NCI-H128 (cell line): ENCODE measurements around the gene PRKN.

Experiments used
- DNase-seq: peaks from one replicate; lab custom pipeline; 2025; ENCODE audit not compliant: unreplicated experiment; lab: John Stamatoyannopoulos, UW

Gene PRKN

DNA sequence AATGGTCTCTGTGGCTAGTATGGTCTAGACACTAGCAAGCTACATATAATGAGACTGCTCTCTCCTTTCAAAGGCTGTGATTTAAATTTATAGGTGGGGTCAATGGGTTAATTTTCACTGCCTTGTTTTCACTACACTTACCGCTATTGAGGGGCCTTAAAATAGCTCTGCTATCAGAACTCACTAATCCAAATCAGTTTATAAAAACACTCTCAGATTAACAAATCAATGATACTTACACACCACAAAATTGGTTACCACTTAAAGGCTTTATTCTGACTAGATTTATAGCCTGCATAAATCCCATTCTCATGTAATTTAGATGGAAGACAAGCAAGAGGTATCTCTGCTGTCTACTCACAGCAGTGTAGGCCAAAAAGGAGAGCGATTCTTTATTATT is 1140.7 kb downstream of the PRKN start:
- DNase-seq, result no peak

DNA sequence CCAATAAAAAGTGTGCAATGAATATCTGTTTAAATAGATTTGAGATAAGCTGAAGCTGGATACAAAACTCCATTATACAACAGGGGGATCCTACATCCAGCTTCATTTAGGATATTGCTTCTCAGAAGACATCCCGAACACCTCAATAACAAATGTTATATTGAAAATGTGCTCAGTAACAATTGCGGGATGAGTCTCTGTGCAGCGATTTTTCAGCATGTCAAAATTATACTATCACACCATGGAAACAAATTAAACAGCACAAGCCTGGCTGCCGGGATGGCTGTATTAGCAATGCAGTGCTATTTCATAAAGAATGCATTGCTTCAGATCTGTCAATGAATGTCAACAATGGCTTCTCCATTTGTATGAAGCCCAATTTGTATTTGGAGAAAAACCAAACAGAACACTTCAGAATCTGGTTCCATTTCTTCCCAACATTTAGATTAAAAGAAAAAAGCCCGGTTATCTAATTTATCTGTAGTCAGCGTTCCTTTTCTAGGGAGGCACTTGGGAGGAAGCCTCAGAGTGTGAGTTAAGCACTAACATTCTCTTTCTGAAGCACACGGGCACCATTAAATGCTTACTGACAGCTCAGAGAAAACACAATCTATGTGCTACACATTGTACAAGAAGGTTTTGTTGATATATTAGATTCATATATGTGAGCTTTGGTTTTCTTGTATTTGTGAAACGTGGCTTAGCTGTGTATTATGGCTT is 1142.8 kb downstream of the PRKN start:
- no peak for DNase-seq

DNA sequence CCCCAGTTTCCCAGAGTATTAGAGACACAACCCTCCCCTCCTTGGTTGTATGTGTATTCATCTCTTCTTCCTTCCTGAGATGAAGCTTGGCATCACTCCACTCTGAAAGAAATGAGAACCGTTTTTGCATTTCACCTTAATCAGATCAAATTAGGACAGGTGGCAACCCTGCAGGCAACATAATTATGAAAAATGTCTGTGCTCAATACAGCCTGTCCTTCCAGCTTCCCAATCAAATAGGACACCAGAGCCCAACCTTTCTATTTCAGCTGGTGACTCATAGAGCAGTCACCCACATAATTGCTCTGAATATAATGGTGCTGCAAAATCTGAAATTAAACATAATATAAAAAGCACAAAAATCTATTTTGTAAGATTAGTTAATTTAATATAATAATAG is 1143.5 kb downstream of the PRKN start:
- DNase-seq, result no peak

DNA sequence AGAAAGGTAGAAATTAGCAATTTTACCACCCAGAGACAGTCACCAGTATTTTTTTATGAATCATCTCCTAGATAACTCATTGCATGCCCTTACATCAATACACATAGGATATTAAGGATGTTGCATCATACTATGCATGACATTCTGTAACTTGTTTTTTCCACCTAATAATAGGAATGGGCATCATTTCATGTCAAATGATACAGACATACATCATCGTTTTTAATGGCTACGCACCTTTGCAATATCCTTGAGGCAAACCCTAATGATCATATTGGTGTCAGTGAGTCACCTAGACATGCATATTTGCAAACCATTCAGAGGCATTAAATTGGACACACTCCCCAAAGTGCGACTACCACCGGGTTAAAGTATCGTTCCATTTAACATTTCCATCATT is 1144.0 kb downstream of the PRKN start:
- DNase-seq, result no peak

DNA sequence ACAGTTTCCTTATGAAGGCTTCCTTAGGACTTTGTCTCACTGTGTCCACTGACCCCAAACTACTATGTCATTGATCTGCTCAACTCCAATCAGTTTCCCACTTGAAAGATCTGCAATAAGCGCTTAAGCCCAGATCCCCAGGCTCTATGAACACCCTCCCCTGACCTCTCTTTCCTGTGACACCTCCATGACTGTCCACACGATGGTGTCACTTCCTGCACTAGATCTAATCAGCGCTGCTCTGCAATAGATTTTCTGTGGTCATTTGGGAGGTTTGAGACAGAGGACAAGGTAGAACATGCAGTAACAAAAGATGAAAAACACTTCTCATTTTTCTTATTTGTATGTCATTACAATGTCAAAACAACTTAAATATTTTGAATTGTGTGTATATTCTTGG is 1149.1 kb downstream of the PRKN start:
- DNase-seq, result no peak

DNA sequence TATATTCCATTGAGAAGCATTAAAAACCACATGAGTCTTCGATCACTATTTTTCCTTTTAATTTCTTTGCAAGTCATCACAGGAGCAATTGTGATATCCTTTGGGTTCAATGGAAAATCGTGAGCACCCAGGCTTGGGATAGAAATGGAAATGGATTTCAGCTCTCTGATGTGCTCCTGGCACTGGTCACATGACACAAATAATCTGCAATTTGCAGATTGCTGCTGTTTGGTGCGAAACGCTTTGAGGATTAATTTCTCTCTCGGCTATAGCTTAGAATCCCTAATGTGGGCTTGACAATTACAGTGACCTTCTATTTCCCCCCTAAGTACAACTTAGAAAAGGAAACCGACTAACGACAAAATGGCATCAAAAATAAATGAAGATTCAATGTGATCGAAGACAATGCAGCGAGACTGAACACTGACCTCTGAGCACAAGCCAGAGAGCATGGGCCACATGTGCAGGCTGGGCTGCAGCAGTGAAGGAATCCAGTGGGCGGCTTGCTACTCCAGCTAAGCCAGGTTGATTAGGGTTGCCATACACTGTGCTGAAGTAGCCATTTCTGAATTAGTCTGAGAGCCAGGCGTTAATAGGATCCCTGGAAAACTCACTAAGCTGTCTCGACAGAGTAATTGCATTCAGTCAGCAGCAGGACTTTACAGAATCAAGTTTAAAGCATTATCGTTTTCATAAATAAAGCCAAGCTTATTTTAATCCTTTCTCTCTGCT is 1151.9 kb downstream of the PRKN start:
- no peak for DNase-seq

DNA sequence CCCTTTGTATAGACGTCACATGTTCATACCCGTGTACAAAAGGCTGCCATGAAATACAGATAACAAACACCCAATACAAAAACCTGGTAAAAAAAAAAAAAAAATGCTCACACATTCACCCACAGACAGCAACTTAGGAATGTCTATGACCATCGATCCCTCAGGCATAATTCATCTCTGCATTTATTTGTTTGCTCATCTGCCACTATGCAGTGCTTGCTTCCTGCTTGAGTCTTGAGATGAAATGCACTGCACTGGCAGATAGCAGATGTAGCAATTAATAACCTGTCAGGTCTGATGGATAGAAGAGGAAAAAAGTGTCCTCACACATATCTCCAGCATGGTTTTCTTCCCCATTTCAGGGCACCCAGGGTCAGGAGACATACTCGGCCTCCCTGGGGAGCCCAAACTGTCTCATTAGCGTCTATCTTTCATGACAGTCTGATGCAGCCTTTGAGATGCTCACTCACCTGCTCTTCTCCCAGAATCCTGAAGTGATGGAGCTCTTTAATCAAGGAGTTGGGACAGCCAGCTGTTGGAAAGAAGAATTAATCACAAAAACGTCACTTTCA is 1158.6 kb downstream of the PRKN start:
- no peak for DNase-seq

DNA sequence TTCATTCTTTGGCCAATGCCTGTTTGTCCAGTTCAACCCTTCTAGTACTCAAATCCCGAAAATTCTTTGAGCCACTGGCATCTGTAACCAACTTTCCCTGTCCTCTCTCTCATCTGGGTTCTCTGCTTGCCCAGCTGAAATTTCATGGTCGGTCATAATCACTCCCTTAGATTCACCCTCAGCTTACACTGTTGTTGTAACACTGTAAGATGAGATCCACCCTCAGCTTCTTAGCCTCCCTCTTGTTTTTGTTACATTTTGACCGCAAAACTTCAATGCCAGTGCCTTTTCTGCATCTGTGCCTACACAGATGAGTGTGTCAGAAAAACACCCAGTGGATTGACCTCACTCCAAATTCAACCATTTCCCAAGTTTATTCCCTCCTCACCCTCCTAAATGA is 1162.6 kb downstream of the PRKN start:
- no peak for DNase-seq

DNA sequence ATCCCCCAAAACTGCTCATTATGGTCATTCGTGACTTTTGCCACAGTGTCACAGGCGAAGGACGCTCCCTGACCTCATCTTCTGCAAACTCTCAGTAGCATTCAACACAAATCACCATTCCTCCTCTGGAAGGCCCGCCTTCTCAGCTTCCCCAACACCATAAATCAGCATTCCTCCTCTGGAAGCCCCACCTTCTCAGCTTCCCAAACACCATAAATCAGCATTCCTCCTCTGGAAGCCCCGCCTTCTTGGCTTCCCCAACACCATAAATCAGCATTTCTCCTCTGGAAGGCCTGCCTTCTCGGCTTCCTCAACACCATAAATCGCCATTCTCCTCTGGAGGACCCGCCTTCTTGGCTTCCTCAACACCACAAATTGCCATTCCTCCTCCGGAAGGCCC is 1165.7 kb downstream of the PRKN start:
- DNase-seq, result no peak

DNA sequence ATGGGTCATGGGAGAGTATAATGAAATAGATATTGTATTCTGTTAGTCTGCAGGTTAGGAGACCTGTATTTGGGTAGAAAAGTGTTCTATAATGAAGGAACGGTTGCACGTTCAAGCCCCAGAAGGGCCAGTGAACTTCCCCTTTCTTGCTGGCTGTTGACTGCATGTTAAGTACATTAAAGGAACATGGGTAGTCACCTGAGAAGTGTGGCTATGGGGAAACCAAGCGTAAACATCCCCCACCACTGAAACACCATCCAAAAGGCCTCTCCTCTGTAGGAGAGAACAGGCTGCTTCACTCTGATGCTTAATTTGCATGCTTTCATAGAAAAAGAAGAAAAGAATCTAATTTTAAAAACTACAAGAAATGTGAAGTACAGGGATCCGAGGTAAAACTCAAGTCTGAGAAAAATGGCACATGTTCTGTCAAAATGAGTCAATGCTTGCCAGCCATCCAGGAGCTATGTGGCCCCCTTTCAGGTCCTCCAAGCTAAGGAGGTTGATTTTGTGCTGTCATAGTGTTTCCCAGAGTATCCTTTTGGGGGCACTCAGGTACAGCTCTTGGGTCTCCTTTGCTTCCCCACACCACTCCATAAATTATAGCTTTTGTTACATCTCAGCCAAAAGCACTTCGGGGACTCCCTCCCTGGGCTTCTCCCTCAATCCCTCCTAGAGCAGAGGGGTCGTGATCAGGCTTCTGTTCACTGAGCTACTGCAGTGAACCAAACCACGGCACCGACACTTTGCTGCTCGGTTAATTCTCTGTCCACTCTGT is 1170.0 kb downstream of the PRKN start:
- no peak for DNase-seq

DNA sequence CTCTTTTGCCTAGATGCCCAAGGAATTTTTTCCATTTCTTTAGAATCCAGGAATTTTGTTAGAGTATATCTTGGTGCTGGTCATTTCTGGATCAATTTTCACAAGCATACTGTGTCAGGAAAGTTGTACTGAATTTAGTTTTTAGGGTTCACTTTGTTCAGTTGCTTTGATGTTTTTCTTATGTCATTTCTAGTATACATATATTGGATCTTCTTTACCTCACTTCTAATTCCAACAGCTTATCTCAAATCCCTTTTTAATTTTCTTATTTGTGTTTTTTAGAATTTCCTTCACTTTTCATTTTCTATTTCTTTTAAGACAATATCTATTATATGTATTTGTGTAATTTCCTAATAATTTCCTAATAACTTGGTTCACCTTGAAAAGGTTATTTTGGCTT is 1172.7 kb downstream of the PRKN start:
- DNase-seq, result no peak

DNA sequence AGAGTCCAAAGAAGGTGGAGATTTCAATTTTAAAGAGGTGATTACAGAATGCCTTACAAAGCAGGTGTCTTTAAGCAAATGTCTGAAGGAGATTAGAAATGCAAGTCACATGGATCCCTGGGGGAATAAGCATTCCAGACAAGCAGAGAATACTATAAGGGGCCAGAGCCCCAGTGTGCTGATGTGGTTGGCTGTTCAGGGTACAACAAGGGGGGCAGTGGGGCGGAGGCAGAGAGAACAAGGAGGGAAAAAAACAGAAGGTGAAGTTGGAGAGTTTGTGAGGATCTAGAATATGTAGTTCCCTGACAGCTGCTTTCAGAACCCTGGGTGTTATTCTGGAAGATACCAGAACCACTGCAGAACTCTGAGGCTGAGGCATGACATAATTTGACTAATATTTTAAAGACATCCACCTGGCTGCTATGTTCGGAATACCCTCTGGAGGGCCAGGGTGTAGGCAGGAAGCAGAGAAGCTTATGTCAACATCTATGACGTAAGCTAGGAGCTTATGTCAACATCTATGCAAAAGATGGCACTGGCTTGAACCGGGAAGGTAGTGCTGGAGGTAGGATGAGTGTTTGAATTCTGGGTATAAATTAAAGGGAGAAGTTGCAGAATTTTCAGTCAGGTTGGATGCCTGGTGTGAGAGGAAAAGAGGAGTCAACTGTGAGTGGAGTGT is 1177.5 kb downstream of the PRKN start:
- DNase-seq, result no peak

DNA sequence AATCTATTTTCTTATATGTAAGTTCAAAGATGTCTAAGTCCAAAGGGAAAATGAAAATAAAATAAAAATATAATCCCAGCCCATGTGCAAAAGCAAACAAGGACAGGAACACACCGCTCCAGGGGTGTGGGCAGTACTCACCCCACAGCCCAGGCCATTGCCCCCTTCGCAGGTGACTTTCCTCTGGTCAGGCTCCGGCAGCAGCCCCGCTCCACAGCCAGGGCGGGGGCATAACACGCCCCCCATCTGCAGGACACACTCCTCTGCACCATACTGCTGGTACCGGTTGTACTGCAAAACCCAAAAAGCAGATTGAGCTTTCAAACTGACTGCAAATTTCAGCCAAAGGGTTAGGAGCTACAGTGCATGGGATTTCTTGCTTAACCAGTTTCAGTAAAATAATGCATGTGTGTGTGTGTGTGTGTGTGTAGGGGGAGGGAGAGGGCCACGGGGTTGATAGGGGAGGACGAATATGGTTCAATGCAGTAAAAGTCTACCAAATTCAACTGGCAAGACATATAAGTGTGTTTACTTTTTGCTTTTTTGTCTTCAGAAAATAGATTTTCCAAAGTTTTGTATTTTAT is 1178.8 kb downstream of the PRKN start:
- DNase-seq, result no peak

DNA sequence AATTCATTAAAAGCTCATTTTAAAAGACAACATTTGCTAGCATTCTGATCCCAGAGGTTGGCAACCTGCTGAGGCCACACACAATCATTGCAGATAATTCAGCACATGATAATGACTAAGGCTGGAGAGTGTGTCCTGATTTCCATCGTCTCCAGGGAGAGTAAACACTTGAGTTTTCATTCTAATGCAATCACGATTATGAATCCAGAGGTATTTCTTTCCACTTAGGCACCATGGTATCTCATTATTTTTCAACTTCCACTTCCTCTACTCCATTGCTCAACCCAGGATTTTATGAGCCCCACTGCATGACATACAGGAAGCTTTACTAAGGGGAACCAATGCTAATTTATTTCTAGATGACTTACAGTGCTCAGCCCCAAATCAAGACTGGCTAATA is 1179.9 kb downstream of the PRKN start:
- DNase-seq, result no peak

DNA sequence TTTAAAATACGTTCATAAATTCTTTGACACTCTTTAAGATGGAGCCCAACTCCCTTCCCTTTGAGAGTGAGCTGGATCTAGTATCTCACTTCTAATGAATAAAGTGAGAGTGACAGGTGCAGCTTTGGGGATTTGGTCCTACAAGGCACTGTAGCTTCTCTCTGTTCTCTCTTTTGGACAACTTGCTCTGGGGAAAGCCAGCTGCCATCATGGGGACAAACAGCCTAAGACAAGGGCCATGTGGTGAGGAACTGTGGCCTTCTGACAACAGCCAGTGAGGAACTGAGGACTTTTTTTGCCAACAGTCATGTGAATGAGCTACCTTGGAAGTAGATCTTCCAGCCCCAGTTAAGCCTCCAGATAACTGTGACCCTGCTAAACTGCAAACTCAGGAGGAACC is 1180.9 kb downstream of the PRKN start:
- DNase-seq, result no peak

DNA sequence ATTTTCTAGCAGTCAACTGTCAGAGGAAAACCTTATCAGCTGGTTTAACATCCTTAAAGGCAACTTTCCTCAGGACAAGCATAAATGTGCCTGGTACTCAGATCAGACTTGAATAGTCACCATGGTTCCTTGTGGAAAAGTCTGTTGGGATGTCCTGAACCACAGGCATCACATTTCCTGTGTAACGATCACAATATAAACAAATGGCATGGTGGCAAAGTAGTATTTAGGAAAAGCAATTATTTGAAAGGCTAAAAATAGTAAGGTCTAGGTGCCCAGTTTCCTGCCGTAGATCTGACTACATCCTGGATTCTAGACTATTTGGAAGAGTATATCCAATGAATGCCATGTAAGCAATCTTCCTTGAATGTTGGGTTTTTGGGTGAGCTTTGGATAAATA is 1181.8 kb downstream of the PRKN start:
- DNase-seq, result no peak

DNA sequence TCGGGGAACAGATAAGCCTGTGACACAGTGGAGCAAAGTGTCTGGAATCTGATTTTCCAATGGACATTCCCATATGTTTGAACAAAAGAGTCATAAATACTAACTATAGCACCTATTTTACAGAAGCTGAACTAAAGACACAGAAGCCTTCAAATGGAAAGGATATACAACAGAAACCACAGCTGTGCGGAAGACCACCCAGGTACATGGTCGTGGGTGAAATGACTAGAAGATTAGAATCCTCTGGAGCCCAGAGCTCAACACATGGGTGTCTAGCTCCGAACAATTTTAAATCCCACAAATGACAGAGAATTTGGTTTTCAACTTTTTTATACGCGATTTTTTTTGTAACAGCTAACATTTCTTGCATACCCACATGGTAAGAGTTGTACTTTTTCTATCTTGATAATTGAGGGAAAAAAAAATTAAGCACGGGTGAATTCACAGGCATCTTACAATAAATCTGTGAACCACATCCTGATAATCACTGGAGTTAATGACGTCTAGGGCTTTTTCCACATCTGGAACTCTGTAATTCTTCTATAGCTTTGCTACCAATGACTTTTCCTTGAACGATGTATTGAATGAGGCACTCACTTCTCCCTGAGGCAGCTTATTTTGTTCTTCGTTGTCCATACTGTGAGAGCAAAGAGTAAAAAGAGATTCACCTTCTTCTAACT is 1182.6 kb downstream of the PRKN start:
- DNase-seq, result no peak

DNA sequence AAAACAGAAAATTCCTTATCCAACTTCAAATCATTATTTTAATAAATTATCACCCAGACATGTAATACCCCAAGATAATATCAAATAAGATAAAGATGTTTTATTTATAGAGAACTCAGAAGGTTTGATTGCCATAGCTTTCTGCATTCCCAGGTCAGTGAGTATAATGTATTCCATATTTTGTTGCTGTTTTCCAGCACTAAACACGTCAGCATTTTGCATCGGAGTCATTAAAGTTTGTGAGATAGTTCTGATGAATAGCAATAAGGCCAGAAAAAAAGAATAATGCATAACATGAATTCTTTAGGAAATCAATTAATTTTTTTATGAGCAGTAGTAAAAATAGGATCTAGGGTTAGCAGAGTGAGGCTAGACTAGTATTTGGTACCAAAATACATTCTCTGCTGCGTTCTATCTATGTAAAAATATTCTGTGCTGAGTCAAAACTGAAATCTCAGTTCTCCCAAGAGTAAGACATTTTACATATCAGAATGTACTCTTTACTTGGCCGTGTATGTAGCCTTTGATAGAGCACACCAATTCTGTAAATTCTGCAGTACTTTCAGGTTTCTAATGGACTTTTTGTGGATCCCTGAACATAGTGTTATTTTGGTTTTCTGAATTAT is 1183.8 kb downstream of the PRKN start:
- DNase-seq, result no peak

DNA sequence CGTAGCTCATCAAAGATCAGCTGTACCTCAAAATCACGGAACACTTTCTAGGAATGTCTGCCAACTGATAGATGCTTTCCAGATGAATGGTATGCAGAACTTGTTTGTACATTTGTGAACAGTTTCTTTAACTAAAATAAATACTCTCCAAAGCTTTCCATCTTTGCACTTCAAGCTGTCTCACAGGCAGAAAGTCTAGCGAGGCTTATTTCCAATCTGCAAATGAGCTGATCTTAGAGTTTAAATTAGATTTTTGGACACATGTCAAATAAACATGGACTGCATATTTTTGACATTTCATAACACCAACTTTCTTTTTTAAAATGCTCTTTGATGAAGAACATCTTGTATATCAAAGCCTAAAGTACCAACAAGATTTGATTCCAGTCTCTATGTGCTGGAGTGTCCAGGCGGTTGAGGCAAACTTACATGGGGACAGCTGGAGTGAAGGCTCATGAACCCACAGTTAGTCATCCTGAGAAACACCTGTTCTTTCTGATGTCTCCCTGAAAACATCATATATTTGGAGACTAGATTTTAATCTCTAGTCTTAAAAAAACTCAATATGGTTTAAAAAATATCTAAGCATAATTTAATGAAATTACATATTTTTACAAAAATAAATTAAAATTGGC is 1185.1 kb downstream of the PRKN start:
- no peak for DNase-seq
